ENCODE data around the gene VRK3.

DNA sequence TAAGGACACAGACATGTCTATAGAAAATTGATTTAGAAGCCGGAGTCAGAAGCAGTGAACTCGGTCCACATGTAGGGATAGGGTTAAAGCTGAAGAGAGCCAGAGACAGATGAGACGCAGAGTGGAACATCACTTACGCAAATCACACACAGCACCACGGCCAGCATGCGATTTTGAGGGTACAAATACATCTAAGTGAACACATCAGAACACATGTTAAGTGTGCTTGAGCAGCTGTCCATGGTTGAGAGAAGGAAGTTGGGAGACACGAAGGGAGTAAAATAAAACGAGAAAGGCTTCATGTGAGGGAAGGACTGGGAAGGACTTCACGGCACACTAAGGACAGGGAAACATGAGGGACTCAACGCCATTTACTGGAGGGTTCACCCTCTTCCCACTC, 38.8 kb downstream of the VRK3 start:
- TF ChIP-seq POLR2AphosphoS5 (IDR thresholded peaks at IDR 0.05; ENCODE audit: borderline replicate concordance, low read depth, low read length) (no peak), EZH2 (IDR thresholded peaks at IDR 0.05) (no peak), FOXP2 (optimal IDR thresholded peaks at IDR 0.05; ENCODE audit: control extremely low read depth, extremely low read length, insufficient read depth) (no peak)
